Activated naive CD8-positive, alpha-beta T cell treated with anti-CD3 and anti-CD28 coated beads, Interleukin-2, amount 50 U/mL, for 16 hours (primary cell): ENCODE data around the gene ZFP91.
A peak's percentile ranks its signal among the peaks of the same experiment; 100 is the strongest.

Experiments used
- DNase-seq: peaks from one replicate; pipeline ENCODE4 v3.0.0-alpha.2; 2020; ENCODE audit warnings: low read depth, low spot score

Gene ZFP91

GRCh38 chr11:58586998-58587397 is 8.1 kb downstream of the ZFP91 start:
- no peak for DNase-seq

GRCh38 chr11:58591659-58592058 is 12.8 kb downstream of the ZFP91 start:
- no peak for DNase-seq

- peak; percentile 47 for DNase-seq
Observed at GRCh38 chr11:58592760-58593472, 14.1 kb downstream of the ZFP91 start.

GRCh38 chr11:58594826-58595225 is 16.0 kb downstream of the ZFP91 start:
- DNase-seq, result no peak

- no peak for DNase-seq
Observed at GRCh38 chr11:58596621-58597020, 17.8 kb downstream of the ZFP91 start.

GRCh38 chr11:58597486-58598144 is 18.8 kb downstream of the ZFP91 start:
- no peak for DNase-seq

GRCh38 chr11:58600510-58600909 is 21.6 kb downstream of the ZFP91 start:
- DNase-seq, result no peak

- no peak for DNase-seq
Observed at GRCh38 chr11:58606930-58607714, 28.3 kb downstream of the ZFP91 start.

GRCh38 chr11:58608331-58608730 is 29.5 kb downstream of the ZFP91 start:
- DNase-seq, result no peak

- DNase-seq, result no peak
Observed at GRCh38 chr11:58609723-58610122, 30.9 kb downstream of the ZFP91 start.

- DNase-seq, result no peak
Observed at GRCh38 chr11:58613228-58613627, 34.4 kb downstream of the ZFP91 start.

GRCh38 chr11:58615559-58615958 is 36.7 kb downstream of the ZFP91 start:
- DNase-seq, result no peak

GRCh38 chr11:58616594-58616993 is 37.7 kb downstream of the ZFP91 start:
- no peak for DNase-seq

GRCh38 chr11:58617976-58618557 is 39.2 kb downstream of the ZFP91 start:
- no peak for DNase-seq

- DNase-seq, result no peak
Observed at GRCh38 chr11:58621586-58622262, 42.9 kb downstream of the ZFP91 start.

GRCh38 chr11:58622344-58622743 is 43.5 kb downstream of the ZFP91 start, which contains the start of gene CNTF:
Gene CNTF, plus strand, starts transcription at chr11:58622665. Its CDS starts 88 bp downstream, at chr11:58622753.
- DNase-seq, result no peak

- DNase-seq, result no peak
Observed at GRCh38 chr11:58625086-58625485, 46.2 kb downstream of the ZFP91 start.

GRCh38 chr11:58625826-58626460 is 47.1 kb downstream of the ZFP91 start:
- DNase-seq, result no peak

- DNase-seq, result no peak
Observed at GRCh38 chr11:58626934-58627483, 48.1 kb downstream of the ZFP91 start.

- no peak for DNase-seq
Observed at GRCh38 chr11:58628446-58628845, 49.6 kb downstream of the ZFP91 start.

GRCh38 chr11:58629857-58630256 is 51.0 kb downstream of the ZFP91 start:
- DNase-seq, result no peak
